Measurements from ENCODE around the gene MLLT6. TPM values are rescaled to one million over a fixed set of nuclear protein-coding genes. Genes with fewer than 3 reads are reported as not detected.

Gene MLLT6
- polyA plus RNA-seq, 2 donors: 20.9 to 66.1 TPM

DNA sequence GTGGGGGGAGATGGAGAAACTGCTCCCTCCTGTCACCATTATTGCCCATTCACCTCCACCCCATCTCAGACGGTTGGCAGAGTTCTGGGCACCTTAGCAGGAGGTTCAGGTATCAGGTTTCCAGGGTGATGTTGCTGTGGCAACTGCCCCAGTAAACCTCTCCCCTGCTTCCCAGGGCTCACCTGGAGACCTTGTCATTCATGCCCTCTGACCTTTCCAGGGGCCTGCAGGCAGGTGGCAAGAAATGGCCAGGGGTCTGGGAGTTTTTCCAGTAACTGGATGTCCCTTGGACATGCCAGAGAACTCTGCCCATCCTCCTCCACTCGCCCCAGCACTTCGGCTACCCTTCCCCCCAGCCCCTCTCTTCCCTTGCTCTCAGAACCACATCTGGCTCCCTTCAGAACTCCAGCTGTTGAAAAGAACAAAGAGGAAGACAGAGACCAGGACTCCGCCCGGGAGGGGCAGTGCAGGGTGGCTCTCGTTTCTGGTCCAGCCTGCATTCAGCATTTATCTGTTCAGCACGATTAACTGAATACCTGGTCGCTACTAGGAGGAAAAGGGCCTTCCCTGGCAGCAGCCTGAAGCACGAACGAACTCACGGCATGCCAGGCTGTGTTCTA is 8.5 kb downstream of the MLLT6 start:
- 68 to 69% methylated on average over 11 of the region's 11 CpGs for WGBS, 2 donors
- H3K27ac ChIP-seq (ENCODE audit: low read depth in 2 of 2, low read length in 1 of 2): no peak overlapping the region
- no peaks in the 10 kb centered on the region for H3K9me3 ChIP-seq (ENCODE audit: control insufficient read depth in 2 of 2, insufficient read depth in 1 of 2, low read depth in 1 of 2, low read length in 1 of 2)
- H3K4me1 ChIP-seq (ENCODE audit: control insufficient read depth in 2 of 2, insufficient read depth in 2 of 2, low read length in 1 of 2): peaks cover 0 to 2% of the 10 kb centered on the region in 2 donors
- H3K27me3 ChIP-seq (ENCODE audit: control insufficient read depth in 1 of 2, insufficient read depth in 2 of 2, low read length in 2 of 2): no peaks in the 10 kb centered on the region
- peaks cover 26 to 64% of the 10 kb centered on the region in 2 donors for H3K36me3 ChIP-seq (ENCODE audit: control insufficient read depth in 2 of 2, insufficient read depth in 2 of 2, low read length in 1 of 2)
- no peak overlapping the region for H3K4me3 ChIP-seq (ENCODE audit: low read depth in 1 of 2, low read length in 2 of 2)

DNA sequence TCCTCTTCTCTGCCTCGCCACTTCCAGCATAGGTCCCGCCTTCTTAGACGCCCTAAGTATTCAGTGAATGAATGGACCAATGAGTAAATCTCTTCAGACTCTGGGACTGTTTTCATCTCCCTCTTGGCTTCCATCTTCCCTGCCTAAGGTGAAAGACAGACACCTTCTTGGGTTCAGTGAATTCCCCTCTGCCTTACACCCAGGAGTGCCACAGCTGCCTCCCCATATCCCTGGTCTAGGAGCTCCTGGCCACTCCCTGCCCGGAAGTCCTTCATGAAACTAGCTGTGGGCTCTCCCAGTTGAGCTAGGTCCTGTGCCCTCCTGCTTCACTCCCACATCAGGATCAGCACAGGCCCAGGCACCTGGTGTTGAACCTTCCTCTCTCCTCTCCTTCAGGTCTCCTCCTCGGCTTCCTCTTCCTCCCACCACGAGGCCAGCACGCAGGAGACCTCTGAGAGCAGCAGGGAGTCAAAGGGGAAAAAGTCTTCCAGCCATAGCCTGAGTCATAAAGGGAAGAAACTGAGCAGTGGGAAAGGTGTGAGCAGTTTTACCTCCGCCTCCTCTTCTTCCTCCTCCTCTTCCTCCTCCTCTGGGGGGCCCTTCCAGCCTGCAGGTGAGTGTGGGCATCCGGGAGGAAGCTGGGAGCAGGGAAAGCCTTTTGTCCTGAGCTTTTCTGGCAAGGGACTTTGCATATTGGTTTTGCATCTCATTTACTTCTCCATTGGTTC is 10.3 kb downstream of the MLLT6 start:
- no peaks in the 10 kb centered on the region for H3K9me3 ChIP-seq (ENCODE audit: control insufficient read depth in 2 of 2, insufficient read depth in 1 of 2, low read depth in 1 of 2, low read length in 1 of 2)
- no peak overlapping the region for H3K4me3 ChIP-seq (ENCODE audit: low read depth in 1 of 2, low read length in 2 of 2)
- H3K27me3 ChIP-seq (ENCODE audit: control insufficient read depth in 1 of 2, insufficient read depth in 2 of 2, low read length in 2 of 2): no peaks in the 10 kb centered on the region
- H3K27ac ChIP-seq (ENCODE audit: low read depth in 2 of 2, low read length in 1 of 2): peak overlapping the region in 1 of 2 donors; percentile 8
- H3K36me3 ChIP-seq (ENCODE audit: control insufficient read depth in 2 of 2, insufficient read depth in 2 of 2, low read length in 1 of 2): peaks cover 23 to 63% of the 10 kb centered on the region in 2 donors
- WGBS, 2 donors: 79 to 82% methylated on average over 9 of the region's 9 CpGs
- H3K4me1 ChIP-seq (ENCODE audit: control insufficient read depth in 2 of 2, insufficient read depth in 2 of 2, low read length in 1 of 2): no peaks in the 10 kb centered on the region

DNA sequence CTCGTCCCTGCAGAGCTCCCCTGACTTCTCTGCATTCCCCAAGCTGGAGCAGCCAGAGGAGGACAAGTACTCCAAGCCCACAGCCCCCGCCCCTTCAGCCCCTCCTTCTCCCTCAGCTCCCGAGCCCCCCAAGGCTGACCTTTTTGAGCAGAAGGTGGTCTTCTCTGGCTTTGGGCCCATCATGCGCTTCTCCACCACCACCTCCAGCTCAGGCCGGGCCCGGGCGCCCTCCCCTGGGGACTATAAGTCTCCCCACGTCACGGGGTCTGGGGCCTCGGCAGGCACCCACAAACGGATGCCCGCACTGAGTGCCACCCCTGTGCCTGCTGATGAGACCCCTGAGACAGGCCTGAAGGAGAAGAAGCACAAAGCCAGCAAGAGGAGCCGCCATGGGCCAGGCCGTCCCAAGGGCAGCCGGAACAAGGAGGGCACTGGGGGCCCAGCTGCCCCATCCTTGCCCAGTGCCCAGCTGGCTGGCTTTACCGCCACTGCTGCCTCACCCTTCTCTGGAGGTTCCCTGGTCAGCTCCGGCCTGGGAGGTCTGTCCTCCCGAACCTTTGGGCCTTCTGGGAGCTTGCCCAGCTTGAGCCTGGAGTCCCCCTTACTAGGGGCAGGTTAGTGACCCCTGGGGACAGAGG is 11.4 kb downstream of the MLLT6 start:
- 93 to 94% methylated on average over 18 of the region's 18 CpGs for WGBS, 2 donors
- H3K36me3 ChIP-seq (ENCODE audit: control insufficient read depth in 2 of 2, insufficient read depth in 2 of 2, low read length in 1 of 2): peaks cover 23 to 62% of the 10 kb centered on the region in 2 donors
- no peaks in the 10 kb centered on the region for H3K4me1 ChIP-seq (ENCODE audit: control insufficient read depth in 2 of 2, insufficient read depth in 2 of 2, low read length in 1 of 2)
- no peaks in the 10 kb centered on the region for H3K27me3 ChIP-seq (ENCODE audit: control insufficient read depth in 1 of 2, insufficient read depth in 2 of 2, low read length in 2 of 2)
- H3K27ac ChIP-seq (ENCODE audit: low read depth in 2 of 2, low read length in 1 of 2): no peak overlapping the region
- no peaks in the 10 kb centered on the region for H3K9me3 ChIP-seq (ENCODE audit: control insufficient read depth in 2 of 2, insufficient read depth in 1 of 2, low read depth in 1 of 2, low read length in 1 of 2)
- no peak overlapping the region for H3K4me3 ChIP-seq (ENCODE audit: low read depth in 1 of 2, low read length in 2 of 2)

DNA sequence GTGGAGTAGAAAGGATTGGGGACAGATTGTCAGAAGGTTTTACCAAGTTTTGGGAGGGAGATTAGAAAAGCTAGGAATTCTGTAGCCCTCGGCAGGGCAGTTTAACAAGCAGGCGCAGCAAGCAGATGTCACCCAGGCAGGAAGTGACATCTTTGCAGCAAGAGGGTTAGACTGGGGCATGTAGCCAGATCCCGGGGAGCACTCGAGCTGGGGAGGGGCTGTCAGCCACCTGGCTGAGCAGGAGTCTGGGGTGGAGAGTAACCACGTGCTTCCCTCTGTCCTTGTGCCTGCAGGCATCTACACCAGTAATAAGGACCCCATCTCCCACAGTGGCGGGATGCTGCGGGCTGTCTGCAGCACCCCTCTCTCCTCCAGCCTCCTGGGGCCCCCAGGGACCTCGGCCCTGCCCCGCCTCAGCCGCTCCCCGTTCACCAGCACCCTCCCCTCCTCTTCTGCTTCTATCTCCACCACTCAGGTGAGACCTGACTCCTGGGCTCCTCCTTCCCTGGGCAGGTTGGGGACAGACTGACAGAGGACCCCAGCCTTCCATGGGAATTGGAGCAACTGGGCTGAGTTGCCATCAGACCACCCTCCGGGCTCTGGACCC is 12.2 kb downstream of the MLLT6 start:
- Histone ChIP-seq H3K27me3 (ENCODE audit: control insufficient read depth in 1 of 2, insufficient read depth in 2 of 2, low read length in 2 of 2) (no peaks in the 10 kb centered on the region), H3K9me3 (ENCODE audit: control insufficient read depth in 2 of 2, insufficient read depth in 1 of 2, low read depth in 1 of 2, low read length in 1 of 2) (no peaks in the 10 kb centered on the region), H3K36me3 (ENCODE audit: control insufficient read depth in 2 of 2, insufficient read depth in 2 of 2, low read length in 1 of 2) (peaks cover 15 to 60% of the 10 kb centered on the region in 2 donors), H3K27ac (ENCODE audit: low read depth in 2 of 2, low read length in 1 of 2) (no peak overlapping the region), H3K4me1 (ENCODE audit: control insufficient read depth in 2 of 2, insufficient read depth in 2 of 2, low read length in 1 of 2) (no peaks in the 10 kb centered on the region), H3K4me3 (ENCODE audit: low read depth in 1 of 2, low read length in 2 of 2) (no peak overlapping the region)
- WGBS, 2 donors: 76 to 83% methylated on average over 8 to 12 of the region's 12 CpGs

DNA sequence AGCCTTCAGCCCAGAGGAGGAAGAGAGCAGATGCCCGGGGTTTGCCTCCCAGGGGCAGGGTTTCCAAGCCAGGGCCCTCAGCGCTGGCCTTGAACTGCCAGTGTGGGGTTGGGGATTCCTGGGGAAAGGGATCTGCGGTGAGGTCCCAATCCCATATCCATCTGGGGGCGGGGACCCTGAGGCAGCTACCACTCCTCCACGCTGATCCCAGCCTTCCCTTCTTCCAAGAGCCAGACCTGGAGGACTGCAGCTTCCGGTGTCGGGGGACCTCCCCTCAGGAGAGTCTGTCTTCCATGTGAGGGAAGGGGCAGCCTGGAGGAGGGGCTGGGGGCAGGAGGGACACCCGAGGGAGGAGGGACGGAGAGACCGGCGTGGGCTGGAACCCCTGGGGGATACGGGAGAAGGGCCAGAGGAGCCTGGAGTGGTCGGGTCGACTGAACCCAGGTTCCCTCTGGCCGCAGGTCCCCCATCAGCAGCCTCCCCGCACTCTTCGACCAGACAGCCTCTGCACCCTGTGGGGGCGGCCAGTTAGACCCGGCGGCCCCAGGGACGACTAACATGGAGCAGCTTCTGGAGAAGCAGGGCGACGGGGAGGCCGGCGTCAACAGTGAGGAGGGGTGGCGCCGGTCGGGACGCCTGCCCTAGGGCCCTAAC is 14.3 kb downstream of the MLLT6 start:
- H3K4me1 ChIP-seq (ENCODE audit: control insufficient read depth in 2 of 2, insufficient read depth in 2 of 2, low read length in 1 of 2): no peaks in the 10 kb centered on the region
- H3K9me3 ChIP-seq (ENCODE audit: control insufficient read depth in 2 of 2, insufficient read depth in 1 of 2, low read depth in 1 of 2, low read length in 1 of 2): no peaks in the 10 kb centered on the region
- peak overlapping the region in 1 of 2 donors; percentile 26 for H3K27ac ChIP-seq (ENCODE audit: low read depth in 2 of 2, low read length in 1 of 2)
- 87 to 89% methylated on average over 29 of the region's 29 CpGs for WGBS, 2 donors
- H3K36me3 ChIP-seq (ENCODE audit: control insufficient read depth in 2 of 2, insufficient read depth in 2 of 2, low read length in 1 of 2): peaks cover 18 to 47% of the 10 kb centered on the region in 2 donors
- H3K4me3 ChIP-seq (ENCODE audit: low read depth in 1 of 2, low read length in 2 of 2): no peak overlapping the region
- H3K27me3 ChIP-seq (ENCODE audit: control insufficient read depth in 1 of 2, insufficient read depth in 2 of 2, low read length in 2 of 2): no peaks in the 10 kb centered on the region

DNA sequence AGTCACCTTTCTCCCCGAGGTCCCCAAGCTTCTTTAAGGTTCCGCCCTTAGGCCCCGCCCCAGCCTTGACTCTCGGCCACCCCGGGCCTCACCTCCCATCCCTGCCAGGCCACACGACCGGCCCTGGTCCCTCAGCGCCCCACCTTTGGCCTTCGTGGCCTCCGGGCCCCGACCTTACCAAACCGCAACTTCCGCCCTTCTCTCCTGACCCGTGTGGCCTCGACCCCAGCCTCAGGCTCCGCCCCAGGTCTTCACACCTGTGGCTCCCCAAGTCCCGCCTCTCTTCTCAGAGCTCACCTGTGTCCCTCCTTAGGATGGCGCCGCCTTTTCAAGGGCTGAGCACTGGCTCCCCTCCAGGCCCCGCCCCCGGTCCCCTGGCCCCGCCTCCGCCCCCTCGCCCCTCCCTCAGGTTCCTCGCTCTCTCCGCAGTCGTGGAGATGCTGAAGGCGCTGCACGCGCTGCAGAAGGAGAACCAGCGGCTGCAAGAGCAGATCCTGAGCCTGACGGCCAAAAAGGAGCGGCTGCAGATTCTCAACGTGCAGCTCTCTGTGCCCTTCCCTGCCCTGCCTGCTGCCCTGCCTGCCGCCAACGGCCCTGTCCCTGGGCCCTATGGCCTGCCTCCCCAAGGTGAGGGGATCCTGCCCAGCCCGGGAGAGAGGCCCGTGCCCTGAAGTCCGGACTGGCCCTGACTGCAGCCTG is 15.0 kb downstream of the MLLT6 start:
- 72 to 77% methylated on average over 38 to 39 of the region's 39 CpGs for WGBS, 2 donors
- Histone ChIP-seq H3K4me1 (ENCODE audit: control insufficient read depth in 2 of 2, insufficient read depth in 2 of 2, low read length in 1 of 2) (peaks cover 0 to under 1% of the 10 kb centered on the region in 2 donors), H3K4me3 (ENCODE audit: low read depth in 1 of 2, low read length in 2 of 2) (no peak overlapping the region), H3K9me3 (ENCODE audit: control insufficient read depth in 2 of 2, insufficient read depth in 1 of 2, low read depth in 1 of 2, low read length in 1 of 2) (no peaks in the 10 kb centered on the region), H3K27me3 (ENCODE audit: control insufficient read depth in 1 of 2, insufficient read depth in 2 of 2, low read length in 2 of 2) (no peaks in the 10 kb centered on the region), H3K36me3 (ENCODE audit: control insufficient read depth in 2 of 2, insufficient read depth in 2 of 2, low read length in 1 of 2) (peaks cover 18 to 51% of the 10 kb centered on the region in 2 donors), H3K27ac (ENCODE audit: low read depth in 2 of 2, low read length in 1 of 2) (no peak overlapping the region)

DNA sequence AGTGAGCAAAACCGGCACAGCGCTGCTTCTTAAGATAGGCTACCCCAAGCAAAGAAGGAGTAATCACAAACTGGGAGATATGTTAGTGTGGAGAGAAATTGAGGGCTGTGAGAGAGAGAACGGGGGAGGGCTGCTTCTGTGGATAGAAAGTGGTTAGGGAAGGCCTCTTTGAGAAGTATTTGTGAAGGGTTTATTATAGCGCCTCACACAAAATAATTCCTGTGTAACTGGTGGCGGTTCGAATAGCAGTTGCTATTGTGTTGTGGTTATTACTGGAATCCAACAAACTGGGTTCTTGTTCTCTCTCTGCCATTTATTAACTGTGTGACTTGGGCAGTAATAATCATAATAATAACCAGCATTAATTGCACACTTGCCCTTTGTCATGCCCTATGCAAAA is 15.9 kb downstream of the MLLT6 start:
- WGBS, 2 donors: 86 to 88% methylated on average over 6 of the region's 6 CpGs
- Histone ChIP-seq H3K4me3 (ENCODE audit: low read depth in 1 of 2, low read length in 2 of 2) (no peak overlapping the region), H3K9me3 (ENCODE audit: control insufficient read depth in 2 of 2, insufficient read depth in 1 of 2, low read depth in 1 of 2, low read length in 1 of 2) (no peaks in the 10 kb centered on the region), H3K27ac (ENCODE audit: low read depth in 2 of 2, low read length in 1 of 2) (no peak overlapping the region), H3K36me3 (ENCODE audit: control insufficient read depth in 2 of 2, insufficient read depth in 2 of 2, low read length in 1 of 2) (peaks cover 14 to 44% of the 10 kb centered on the region in 2 donors), H3K4me1 (ENCODE audit: control insufficient read depth in 2 of 2, insufficient read depth in 2 of 2, low read length in 1 of 2) (peaks cover 0 to 2% of the 10 kb centered on the region in 2 donors), H3K27me3 (ENCODE audit: control insufficient read depth in 1 of 2, insufficient read depth in 2 of 2, low read length in 2 of 2) (no peaks in the 10 kb centered on the region)

DNA sequence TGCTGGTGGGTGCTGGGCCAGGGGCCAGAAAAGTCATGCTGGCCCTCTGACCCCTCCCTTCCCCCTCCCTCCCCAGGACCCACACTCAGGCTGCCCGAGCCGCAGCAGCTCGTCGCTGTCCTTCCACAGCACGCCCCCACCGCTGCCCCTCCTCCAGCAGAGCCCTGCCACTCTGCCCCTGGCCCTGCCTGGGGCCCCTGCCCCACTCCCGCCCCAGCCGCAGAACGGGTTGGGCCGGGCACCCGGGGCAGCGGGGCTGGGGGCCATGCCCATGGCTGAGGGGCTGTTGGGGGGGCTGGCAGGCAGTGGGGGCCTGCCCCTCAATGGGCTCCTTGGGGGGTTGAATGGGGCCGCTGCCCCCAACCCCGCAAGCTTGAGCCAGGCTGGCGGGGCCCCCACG is 16.7 kb downstream of the MLLT6 start:
- no peak overlapping the region for H3K4me3 ChIP-seq (ENCODE audit: low read depth in 1 of 2, low read length in 2 of 2)
- no peaks in the 10 kb centered on the region for H3K27me3 ChIP-seq (ENCODE audit: control insufficient read depth in 1 of 2, insufficient read depth in 2 of 2, low read length in 2 of 2)
- 84 to 89% methylated on average over 10 to 16 of the region's 16 CpGs for WGBS, 2 donors
- H3K4me1 ChIP-seq (ENCODE audit: control insufficient read depth in 2 of 2, insufficient read depth in 2 of 2, low read length in 1 of 2): peaks cover 2% of the 10 kb centered on the region in 2 donors
- H3K27ac ChIP-seq (ENCODE audit: low read depth in 2 of 2, low read length in 1 of 2): no peak overlapping the region
- H3K9me3 ChIP-seq (ENCODE audit: control insufficient read depth in 2 of 2, insufficient read depth in 1 of 2, low read depth in 1 of 2, low read length in 1 of 2): no peaks in the 10 kb centered on the region
- peaks cover 8 to 37% of the 10 kb centered on the region in 2 donors for H3K36me3 ChIP-seq (ENCODE audit: control insufficient read depth in 2 of 2, insufficient read depth in 2 of 2, low read length in 1 of 2)

All from esophagus (tissue), 2 donors.